Activated B cell treated with CpG ODN at 0.5 μM for 24 hours (primary cell): ENCODE results near the gene SLC7A4. TPM values are rescaled to one million over a fixed set of nuclear protein-coding genes. Genes with fewer than 3 reads are reported as not detected.
A peak's percentile ranks its signal among the peaks of the same experiment; 100 is the strongest.

ENCODE experiments used
- ATAC-seq: fragments of 200-7000 bp; cut with Tn5 transposase; one replicate; pipeline ENCODE4 v1.10.0; 2021; ENCODE audit warnings: low read depth, mild to moderate bottlenecking, moderate library complexity
- CTCF ChIA-PET: fragments of 350-600 bp; sonication (Branson Sonifier 250); formaldehyde crosslinking; loops from one replicate; lab custom pipeline; 2021; ENCODE audit warnings: antibody characterized with exemption; lab: Charles Lee
- POLR2A ChIA-PET: fragments of 350-600 bp; sonication (Branson Sonifier 250); formaldehyde crosslinking; loops from one replicate; lab custom pipeline; 2021; ENCODE audit warnings: antibody characterized with exemption; lab: Charles Lee
- DNase-seq: peaks from one replicate; pipeline ENCODE4 v3.0.0; 2022
- H3K27ac Mint-ChIP-seq: one replicate; pipeline ENCODE4 v1.8.0; 2020; ENCODE audit warnings: mixed read lengths
- H3K27me3 Mint-ChIP-seq: one replicate; pipeline ENCODE4 v1.8.0; 2021; ENCODE audit warnings: mixed read lengths
- H3K36me3 Mint-ChIP-seq: one replicate; pipeline ENCODE4 v1.8.0; 2021; ENCODE audit warnings: low read depth, mixed read lengths
- H3K4me1 Mint-ChIP-seq: one replicate; pipeline ENCODE4 v1.8.0; 2021; ENCODE audit warnings: mixed read lengths
- H3K4me3 Mint-ChIP-seq: one replicate; pipeline ENCODE4 v1.8.0; 2020; ENCODE audit warnings: mild to moderate bottlenecking, mixed read lengths
- H3K9me3 Mint-ChIP-seq: one replicate; pipeline ENCODE4 v1.8.0; 2020; ENCODE audit warnings: mixed read lengths
- CTCF ChIP-seq: fragments of 200-600 bp; IDR thresholded peaks from one replicate; pipeline ENCODE4 v1.8.0; 2022; ENCODE audit warnings: antibody characterized with exemption, mild to moderate bottlenecking
- intact Hi-C: fragments of 100-400 bp; cut with micrococcal nuclease; formaldehyde crosslinking; loops from one replicate; pipeline ENCODE4 v1.15.1; 2024
- total RNA-seq: library from RNA; stranded (reverse); gene quantifications from 2 replicates; pipeline ENCODE4 v1.2.3, GENCODE V29; 2022

The SLC7A4 gene
- total RNA-seq, 1 donor from 2014 or later: not detected

GRCh38 chr22:21014726-21015465 is 17.5 kb downstream of the SLC7A4 start, which contains the start of gene P2RX6:
Gene P2RX6 (plus strand): TSS chr22:21015165. CDS start chr22:21015175, 10 bp downstream.
- Mint-ChIP-seq H3K4me1 (peaks cover 27% of the 10 kb centered on the region), H3K27ac (peak within 1 kb of the TSS; percentile 92), H3K9me3 (no peaks in the 10 kb centered on the region), H3K4me3 (peak within 1 kb of the TSS; percentile 93), H3K36me3 (no peaks in the 10 kb centered on the region), H3K27me3 (no peaks in the 10 kb centered on the region)
- TF ChIP-seq CTCF: no peak
- DNase-seq (no peak), ATAC-seq (no peak)
- CTCF ChIA-PET: no interaction called here
- POLR2A ChIA-PET: interaction anchor here (0.7 to 4.6 kb wide), 3 partner anchors 12 to 142 kb away, joined by 3 to 37 read pairs (median 7); partner anchors contain the start of genes LZTR1 and THAP7
- intact Hi-C loops: loop anchor here (1.0 to 5.0 kb wide), 2 partner anchors 13 to 313 kb away; partner anchors contain the start of gene THAP7

- intact Hi-C loops: loop anchor here (1.0 to 5.0 kb wide), 2 partner anchors 12 to 312 kb away; partner anchors contain the start of gene THAP7
- ATAC-seq (peak; percentile 95), DNase-seq (peak; percentile 85)
- no peaks in the 10 kb centered on the region for H3K36me3 Mint-ChIP-seq
- H3K27ac Mint-ChIP-seq: peak overlapping the region; percentile 92
- POLR2A ChIA-PET: interaction anchor here (1.7 to 4.6 kb wide), 2 partner anchors 12 to 32 kb away, joined by 7 to 37 read pairs; partner anchors contain the start of genes LZTR1 and THAP7
- TF ChIP-seq CTCF: no peak
- CTCF ChIA-PET: no interaction called here
- H3K9me3 Mint-ChIP-seq: no peaks in the 10 kb centered on the region
- no peaks in the 10 kb centered on the region for H3K27me3 Mint-ChIP-seq
- peaks cover 27% of the 10 kb centered on the region for H3K4me1 Mint-ChIP-seq
- peak overlapping the region; percentile 93 for H3K4me3 Mint-ChIP-seq
These were observed 18.1 kb downstream of the SLC7A4 start for GRCh38 chr22:21014202-21014725.

GRCh38 chr22:21013657-21014201 is 18.6 kb downstream of the SLC7A4 start:
- peaks cover 27% of the 10 kb centered on the region for H3K4me1 Mint-ChIP-seq
- ChIA-PET POLR2A (interaction anchor here (4.6 kb wide), 1 partner anchor 11 kb away, joined by 37 read pairs; the partner anchor contains the start of gene THAP7), CTCF (no interaction called here)
- peak overlapping the region; percentile 92 for H3K27ac Mint-ChIP-seq
- no peak for DNase-seq
- no peak for ATAC-seq
- no peak for TF ChIP-seq CTCF
- no peaks in the 10 kb centered on the region for H3K27me3 Mint-ChIP-seq
- intact Hi-C loops: loop anchor here (1.0 to 5.0 kb wide), 2 partner anchors 11 to 311 kb away; partner anchors contain the start of gene THAP7
- H3K4me3 Mint-ChIP-seq: peak overlapping the region; percentile 93
- no peaks in the 10 kb centered on the region for H3K9me3 Mint-ChIP-seq
- H3K36me3 Mint-ChIP-seq: no peaks in the 10 kb centered on the region

GRCh38 chr22:21012446-21013407 is 19.6 kb downstream of the SLC7A4 start:
- CTCF ChIA-PET: no interaction called here
- H3K4me1 Mint-ChIP-seq: peaks cover 27% of the 10 kb centered on the region
- POLR2A ChIA-PET: interaction anchor here (4.6 kb wide), 1 partner anchor 10 kb away, joined by 37 read pairs; the partner anchor contains the start of gene THAP7
- TF ChIP-seq CTCF: no peak
- no peaks in the 10 kb centered on the region for H3K27me3 Mint-ChIP-seq
- no peaks in the 10 kb centered on the region for H3K9me3 Mint-ChIP-seq
- H3K36me3 Mint-ChIP-seq: no peaks in the 10 kb centered on the region
- no peak overlapping the region for H3K4me3 Mint-ChIP-seq
- intact Hi-C loops: loop anchor here (5.0 kb wide), 1 partner anchor 310 kb away; no protein-coding TSS in a partner anchor
- DNase-seq: no peak
- no peak for ATAC-seq
- peak overlapping the region; percentile 92 for H3K27ac Mint-ChIP-seq
